ENCODE results near the gene CRYZL1.

CRYZL1 gene

DNA sequence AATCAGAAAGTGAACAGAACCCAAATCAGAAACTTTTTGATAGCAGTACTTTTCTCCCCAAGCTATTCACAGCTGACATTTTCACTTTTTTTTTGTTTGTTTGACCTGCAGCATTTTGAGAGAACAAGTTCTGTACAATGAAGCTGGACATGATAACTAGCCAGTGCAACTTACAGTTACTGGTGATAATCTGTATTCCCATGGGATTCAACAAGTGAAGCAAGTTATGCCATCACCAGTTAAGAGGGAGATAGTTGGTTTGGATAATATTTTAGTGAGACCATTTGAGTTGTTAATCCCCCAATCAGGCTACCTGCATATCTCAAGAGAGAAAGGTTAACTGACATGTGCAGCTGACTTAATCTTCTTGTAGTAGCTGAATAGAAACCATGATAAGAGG is 80.6 kb downstream of the CRYZL1 start:
- DNase-seq (ENCODE audit: low spot score) = no peak

DNA sequence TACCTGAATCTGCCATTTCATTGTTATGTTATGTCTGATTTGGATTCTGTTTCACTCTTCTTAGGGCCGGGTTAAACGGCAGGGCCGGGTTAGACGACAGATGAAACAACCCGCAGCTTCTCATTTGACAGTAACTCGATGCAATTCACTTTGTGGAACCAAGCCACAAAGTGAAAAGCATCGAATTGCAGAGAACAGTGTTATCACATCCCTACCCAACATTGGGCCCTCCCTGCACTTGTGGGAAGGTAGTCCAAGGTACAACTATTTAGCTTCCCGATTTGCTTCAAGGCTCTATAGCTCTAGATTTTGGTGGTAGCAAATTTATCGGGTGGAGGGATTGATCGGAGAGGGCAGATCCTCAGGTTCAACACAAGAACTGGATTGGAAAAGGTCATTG is 81.7 kb downstream of the CRYZL1 start:
- no peak for DNase-seq (ENCODE audit: low spot score)

DNA sequence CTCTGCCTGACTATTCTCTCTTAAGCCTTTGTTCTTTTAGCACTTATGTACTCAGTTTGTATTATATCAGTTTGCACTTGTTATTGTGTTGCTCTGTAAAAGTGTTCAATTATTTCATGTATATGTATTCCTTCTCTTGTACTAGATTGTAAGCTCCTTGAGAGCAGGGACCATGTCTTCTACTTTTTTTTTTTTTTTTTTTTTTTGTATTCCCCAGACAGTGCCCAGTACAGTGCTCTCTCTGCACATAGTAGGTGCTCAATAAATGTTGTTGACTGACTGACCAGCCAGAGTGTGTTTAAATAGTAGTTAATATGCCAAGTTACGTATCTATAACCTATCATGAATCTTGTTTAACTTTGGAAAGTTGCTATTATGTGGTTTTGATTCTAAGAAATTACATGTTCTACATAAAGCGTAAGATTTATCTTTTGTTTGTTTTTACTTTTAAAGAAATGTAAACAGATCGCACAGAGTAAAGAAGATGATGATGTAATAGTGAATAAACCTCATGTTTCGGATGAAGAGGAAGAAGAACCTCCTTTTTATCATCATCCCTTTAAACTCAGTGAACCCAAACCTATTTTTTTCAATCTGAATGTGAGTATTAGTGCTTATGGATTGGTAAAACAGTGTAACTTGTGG is 82.6 kb downstream of the CRYZL1 start:
- no peak for DNase-seq (ENCODE audit: low spot score)

DNA sequence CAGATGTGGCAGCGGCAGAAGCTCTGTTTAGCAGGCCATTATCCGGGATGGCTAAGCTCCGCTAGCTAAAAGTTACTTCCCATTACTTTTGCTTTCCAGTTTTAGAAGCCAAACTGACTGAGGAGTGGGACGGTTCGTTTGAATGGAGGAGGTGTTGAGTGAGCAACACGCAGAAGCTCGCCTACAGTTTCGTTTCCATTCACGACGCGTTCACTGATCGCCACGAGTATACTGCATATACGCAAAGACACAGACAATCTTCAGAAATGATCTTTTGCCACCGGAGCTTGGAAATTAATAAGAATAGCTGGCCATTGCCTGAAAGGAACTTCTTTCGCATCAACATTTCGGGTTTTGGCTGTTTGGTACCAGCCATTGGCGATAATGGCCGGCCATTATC is 84.1 kb downstream of the CRYZL1 start:
- no peak for DNase-seq (ENCODE audit: low spot score)

DNA sequence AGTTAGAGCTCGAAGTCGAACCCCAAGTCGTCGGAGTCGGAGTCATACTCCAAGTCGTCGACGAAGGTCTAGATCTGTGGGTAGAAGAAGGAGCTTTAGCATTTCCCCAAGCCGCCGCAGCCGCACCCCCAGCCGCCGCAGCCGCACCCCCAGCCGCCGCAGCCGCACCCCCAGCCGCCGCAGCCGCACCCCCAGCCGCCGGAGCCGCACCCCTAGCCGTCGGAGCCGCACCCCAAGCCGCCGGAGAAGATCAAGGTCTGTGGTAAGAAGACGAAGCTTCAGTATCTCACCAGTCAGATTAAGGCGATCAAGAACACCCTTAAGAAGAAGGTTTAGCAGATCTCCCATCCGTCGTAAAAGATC is 86.6 kb downstream of the CRYZL1 start:
- no peak for DNase-seq (ENCODE audit: low spot score)

DNA sequence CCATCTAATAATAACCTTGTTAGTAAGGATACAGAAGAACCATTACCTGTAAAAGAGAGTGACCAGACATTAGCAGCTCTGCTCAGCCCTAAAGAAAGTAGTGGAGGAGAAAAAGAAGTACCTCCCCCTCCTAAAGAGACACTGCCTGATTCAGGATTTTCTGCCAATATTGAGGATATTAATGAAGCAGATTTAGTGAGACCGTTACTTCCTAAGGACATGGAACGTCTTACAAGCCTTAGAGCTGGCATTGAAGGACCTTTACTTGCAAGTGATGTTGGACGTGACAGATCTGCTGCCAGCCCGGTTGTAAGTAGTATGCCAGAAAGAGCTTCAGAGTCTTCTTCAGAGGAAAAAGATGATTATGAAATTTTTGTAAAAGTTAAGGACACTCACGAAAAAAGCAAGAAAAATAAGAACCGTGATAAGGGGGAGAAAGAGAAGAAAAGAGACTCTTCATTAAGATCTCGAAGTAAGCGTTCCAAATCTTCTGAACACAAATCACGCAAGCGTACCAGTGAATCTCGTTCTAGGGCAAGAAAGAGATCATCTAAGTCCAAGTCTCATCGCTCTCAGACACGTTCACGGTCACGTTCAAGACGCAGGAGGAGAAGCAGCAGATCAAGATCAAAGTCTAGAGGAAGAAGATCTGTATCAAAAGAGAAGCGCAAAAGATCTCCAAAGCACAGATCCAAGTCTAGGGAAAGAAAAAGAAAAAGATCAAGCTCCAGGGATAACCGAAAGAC is 87.1 kb downstream of the CRYZL1 start:
- DNase-seq (ENCODE audit: low spot score) = no peak

DNA sequence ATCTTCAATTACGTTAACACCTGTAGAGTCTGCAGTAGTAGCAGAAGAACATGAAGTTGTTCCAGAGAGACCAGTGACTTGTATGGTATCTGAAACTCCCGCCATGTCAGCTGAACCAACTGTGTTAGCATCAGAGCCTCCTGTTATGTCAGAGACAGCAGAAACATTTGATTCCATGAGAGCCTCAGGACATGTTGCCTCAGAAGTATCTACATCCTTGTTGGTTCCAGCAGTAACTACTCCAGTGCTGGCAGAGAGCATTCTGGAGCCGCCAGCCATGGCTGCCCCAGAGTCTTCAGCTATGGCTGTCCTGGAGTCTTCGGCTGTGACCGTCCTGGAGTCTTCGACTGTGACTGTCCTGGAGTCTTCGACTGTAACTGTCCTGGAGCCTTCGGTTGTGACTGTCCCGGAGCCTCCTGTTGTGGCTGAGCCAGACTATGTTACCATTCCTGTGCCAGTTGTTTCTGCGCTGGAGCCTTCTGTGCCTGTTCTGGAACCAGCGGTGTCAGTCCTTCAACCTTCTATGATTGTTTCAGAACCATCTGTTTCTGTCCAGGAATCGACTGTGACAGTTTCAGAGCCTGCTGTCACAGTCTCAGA is 88.4 kb downstream of the CRYZL1 start:
- no peak for DNase-seq (ENCODE audit: low spot score)

DNA sequence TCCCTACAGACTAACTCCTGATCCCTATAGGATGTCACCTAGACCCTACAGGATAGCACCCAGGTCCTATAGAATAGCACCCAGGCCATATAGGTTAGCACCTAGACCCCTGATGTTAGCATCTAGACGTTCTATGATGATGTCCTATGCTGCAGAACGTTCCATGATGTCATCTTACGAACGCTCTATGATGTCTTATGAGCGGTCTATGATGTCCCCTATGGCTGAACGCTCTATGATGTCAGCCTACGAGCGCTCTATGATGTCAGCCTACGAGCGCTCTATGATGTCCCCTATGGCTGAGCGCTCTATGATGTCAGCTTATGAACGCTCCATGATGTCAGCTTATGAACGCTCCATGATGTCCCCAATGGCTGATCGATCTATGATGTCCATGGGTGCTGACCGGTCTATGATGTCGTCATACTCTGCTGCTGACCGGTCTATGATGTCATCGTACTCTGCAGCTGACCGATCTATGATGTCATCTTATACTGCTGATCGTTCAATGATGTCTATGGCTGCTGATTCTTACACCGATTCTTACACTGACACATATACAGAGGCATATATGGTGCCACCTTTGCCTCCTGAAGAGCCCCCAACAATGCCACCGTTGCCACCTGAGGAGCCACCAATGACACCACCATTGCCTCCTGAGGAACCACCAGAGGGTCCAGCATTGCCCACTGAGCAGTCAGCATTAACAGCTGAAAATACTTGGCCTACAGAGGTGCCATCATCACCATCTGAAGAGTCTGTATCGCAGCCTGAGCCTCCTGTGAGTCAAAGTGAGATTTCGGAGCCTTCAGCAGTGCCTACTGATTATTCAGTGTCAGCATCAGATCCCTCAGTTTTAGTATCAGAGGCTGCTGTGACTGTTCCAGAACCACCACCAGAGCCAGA is 89.2 kb downstream of the CRYZL1 start:
- DNase-seq (ENCODE audit: low spot score) = peak; percentile 60

DNA sequence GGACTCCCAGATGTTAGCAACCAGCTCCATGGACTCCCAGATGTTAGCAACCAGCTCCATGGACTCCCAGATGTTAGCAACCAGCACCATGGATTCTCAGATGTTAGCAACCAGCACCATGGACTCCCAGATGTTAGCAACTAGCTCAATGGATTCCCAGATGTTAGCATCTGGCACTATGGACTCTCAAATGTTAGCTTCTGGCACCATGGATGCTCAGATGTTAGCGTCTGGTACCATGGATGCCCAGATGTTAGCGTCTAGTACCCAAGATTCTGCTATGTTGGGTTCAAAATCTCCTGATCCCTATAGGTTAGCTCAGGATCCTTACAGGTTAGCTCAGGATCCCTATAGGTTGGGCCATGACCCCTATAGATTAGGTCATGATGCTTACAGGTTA is 89.9 kb downstream of the CRYZL1 start:
- DNase-seq (ENCODE audit: low spot score) = no peak

DNA sequence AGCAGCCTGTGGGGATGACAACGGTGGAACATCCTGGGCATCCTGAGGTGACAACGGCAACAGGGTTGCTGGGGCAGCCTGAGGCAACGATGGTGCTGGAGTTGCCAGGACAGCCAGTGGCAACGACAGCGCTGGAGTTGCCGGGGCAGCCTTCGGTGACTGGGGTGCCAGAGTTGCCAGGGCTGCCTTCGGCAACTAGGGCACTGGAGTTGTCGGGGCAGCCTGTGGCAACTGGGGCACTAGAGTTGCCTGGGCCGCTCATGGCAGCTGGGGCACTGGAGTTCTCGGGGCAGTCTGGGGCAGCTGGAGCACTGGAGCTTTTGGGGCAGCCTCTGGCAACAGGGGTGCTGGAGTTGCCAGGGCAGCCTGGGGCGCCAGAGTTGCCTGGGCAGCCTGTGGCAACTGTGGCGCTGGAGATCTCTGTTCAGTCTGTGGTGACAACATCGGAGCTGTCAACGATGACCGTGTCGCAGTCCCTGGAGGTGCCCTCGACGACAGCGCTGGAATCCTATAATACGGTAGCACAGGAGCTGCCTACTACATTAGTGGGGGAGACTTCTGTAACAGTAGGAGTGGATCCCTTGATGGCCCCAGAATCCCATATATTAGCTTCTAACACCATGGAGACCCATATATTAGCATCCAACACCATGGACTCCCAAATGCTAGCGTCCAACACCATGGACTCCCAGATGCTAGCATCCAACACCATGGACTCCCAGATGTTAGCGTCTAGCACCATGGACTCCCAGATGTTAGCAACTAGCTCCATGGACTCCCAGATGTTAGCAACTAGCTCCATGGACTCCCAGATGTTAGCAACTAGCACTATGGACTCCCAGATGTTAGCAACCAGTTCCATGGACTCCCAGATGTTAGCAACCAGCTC is 90.5 kb downstream of the CRYZL1 start:
- no peak for DNase-seq (ENCODE audit: low spot score)

DNA sequence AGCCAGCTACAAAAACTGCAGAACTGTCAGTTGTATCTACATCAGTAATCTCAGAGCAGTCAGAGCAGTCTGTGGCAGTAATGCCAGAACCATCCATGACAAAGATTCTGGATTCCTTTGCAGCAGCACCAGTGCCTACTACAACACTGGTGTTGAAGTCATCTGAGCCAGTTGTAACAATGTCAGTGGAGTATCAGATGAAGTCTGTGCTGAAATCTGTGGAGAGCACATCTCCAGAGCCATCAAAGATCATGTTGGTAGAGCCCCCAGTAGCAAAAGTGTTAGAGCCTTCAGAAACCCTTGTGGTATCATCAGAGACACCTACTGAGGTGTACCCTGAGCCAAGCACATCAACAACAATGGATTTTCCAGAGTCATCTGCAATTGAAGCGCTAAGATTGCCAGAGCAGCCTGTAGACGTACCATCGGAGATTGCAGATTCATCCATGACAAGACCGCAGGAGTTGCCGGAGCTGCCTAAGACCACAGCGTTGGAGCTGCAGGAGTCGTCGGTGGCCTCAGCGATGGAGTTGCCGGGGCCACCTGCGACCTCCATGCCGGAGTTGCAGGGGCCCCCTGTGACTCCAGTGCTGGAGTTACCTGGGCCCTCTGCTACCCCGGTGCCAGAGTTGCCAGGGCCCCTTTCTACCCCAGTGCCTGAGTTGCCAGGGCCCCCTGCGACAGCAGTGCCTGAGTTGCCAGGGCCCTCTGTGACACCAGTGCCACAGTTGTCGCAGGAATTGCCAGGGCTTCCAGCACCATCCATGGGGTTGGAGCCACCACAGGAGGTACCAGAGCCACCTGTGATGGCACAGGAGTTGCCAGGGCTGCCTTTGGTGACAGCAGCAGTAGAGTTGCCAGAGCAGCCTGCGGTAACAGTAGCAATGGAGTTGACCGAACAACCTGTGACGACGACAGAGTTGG is 91.4 kb downstream of the CRYZL1 start:
- DNase-seq (ENCODE audit: low spot score) = no peak

DNA sequence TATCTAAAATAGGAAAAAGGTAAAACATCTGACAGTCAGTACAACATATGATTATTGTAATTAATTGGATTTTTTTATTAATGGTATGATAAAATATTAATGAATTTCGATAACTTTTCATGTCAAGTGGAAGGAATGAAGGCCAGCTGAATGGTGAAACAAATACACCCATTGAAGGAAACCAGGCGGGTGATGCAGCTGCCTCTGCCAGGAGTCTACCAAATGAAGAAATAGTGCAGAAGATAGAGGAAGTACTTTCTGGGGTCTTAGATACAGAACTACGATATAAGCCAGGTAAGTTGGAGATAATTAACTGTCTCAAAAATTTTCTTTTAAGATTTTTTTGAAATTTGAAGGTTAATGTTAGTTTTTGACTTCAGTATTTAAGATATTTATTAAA is 95.5 kb downstream of the CRYZL1 start:
- no peak for DNase-seq (ENCODE audit: low spot score)

DNA sequence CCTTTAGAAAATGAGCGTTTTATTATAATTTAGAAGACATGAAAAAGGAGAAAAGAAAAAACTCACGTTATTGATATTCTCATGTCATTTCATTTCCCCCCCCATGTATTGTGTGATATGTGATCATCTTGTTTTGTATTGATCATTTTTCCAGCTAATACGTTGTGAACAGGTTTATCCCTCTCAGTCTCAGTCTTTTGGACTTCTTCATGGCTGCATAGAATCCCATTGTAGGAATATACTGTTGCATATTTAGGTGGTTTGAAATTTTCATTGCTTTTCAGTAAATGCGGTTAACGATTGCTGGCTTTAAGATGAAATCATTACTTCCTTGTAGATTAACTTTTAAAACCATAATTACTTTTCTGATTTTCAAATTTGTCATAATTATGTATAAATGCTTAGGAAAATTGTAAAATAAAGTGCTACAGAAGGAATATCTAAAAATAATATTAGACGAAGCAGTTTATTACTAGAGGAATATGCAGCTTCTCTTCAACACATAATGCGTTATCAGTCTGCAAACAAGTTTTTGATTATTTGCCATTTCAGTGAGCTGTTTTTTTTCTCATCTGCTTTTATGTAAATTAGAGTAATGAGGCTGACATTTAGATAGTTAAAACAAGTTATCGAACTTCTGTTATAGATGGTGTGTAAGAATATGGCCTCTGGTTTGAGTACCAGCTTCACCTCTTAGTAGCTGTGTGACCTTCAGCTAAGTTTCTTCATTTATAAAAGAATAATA is 96.9 kb downstream of the CRYZL1 start:
- DNase-seq (ENCODE audit: low spot score) = peak; percentile 32

DNA sequence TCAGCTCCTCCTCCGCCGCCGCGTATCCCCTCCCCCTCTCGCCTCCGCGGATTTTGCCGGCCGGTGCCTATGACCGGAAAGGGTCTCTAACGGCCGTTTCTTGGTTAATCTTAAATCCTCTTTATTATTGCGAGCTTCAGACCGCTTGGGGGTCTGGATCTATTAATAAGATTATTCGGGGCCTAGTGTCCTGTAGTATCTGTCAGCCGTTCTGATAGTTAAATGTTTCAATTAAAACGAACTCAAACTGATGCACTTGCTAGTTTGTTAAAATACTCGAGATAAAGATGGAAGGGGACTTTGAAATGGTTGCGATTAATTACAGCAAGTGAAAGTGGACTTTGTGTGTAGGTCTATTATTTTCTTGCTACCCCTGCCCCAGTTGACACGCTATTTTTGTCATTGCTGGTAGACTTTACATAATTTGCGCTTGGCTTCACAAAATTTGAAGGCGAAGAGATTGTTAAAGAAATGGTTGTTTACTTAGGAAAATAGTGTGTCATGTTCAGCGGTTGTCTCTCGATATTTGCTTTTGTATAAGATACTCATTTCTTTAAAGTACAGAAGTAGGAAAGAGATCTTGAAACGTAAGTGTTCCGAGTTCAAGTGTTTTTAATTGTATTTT is 97.9 kb downstream of the CRYZL1 start:
- DNase-seq (ENCODE audit: low spot score) = peak; percentile 76

DNA sequence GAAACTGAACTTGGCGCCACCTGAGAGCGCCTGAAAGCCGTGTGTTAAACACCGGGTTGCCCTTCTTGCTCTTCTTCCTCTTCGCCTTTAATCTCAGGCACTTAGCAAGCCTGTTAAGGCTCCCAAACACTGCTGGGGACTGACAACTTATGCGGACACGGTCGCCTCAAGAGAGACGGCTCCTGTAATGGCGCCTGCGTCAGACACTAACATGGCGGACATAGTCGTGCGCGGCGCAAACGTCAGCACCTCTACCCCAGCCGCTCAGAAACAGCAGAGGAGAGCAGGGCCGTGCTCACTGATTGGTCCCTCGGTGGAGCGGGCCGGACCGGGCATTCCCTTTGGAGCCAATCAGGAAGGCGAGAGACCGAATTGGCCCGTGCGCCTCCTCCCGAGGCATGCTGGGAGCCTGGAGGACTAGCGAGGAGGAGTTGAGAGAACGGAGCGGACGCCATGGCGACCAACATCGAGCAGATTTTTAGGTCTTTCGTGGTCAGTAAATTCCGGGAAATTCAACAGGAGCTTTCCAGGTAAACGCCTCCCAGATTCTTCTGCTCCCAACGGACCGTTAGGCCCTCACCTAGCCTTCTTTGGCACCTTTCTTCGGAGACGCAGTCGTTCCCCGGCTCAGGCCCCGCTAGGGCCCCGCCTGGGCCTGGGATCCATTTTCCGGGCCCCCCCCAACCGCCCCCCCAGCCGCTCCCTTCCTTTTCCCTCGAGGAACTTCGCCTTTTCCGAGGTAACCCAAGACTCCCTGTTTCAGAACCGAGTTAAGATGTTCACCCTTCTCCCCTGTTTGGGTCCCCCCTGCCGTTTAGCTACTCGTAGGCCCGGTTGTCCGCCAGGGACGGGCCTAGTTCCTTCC is 98.7 kb downstream of the CRYZL1 start, which contains the start of gene SON:
Gene SON, plus strand, starts transcription at position 399 of the 865 bp plus-strand sequence. Its CDS starts 55 bp downstream, at position 454.
- peak; percentile 99 for DNase-seq (ENCODE audit: low spot score)

- peak; percentile 87 for DNase-seq (ENCODE audit: low spot score)
Measured at GRCh38 chr21:33541756-33542639, 99.5 kb downstream of the CRYZL1 start, which contains the start of gene GART. Gene GART, minus strand, starts transcription at chr21:33542117. Its CDS starts 2,802 bp downstream, at chr21:33539315.

Measured in RKO (cell line).